Liver (tissue), 9 donors: ENCODE results near the gene GPR65. TPM values are rescaled to one million over a fixed set of nuclear protein-coding genes. Genes with fewer than 3 reads are reported as not detected.

ENCODE experiments used
- DNase-seq: peaks from one replicate; pipeline ENCODE4 v3.0.0-alpha.2; 2017; ENCODE audit warnings: low spot score
- H3K27ac ChIP-seq, 2 donors: one replicate each; pipeline ENCODE4 v1.7.0; 2013; ENCODE audit warnings: inconsistent platforms in 2 of 2, low read length in 2 of 2, control low read depth in 1 of 2, low read depth in 1 of 2, mild to moderate bottlenecking in 1 of 2
- H3K27me3 ChIP-seq, 4 donors: one replicate each; pipeline versions ENCODE4 v1.6.1 to v1.7.0; 2013; ENCODE audit warnings: low read length in 3 of 4, inconsistent platforms in 1 of 4, mild to moderate bottlenecking in 1 of 4, moderate library complexity in 1 of 4; ENCODE audit not compliant: control insufficient read depth in 4 of 4, insufficient read depth in 4 of 4
- H3K36me3 ChIP-seq, 4 donors: one replicate each; pipeline versions ENCODE4 v1.6.1 to v1.7.0; 2013; ENCODE audit warnings: low read length in 3 of 4, mild to moderate bottlenecking in 3 of 4, low read depth in 1 of 4, moderate library complexity in 1 of 4; ENCODE audit not compliant: control insufficient read depth in 4 of 4, insufficient read depth in 3 of 4
- H3K4me1 ChIP-seq, 4 donors: one replicate each; pipeline versions ENCODE4 v1.6.1 to v1.7.0; 2013; ENCODE audit warnings: low read length in 3 of 4, mild to moderate bottlenecking in 3 of 4, moderate library complexity in 1 of 4; ENCODE audit not compliant: control insufficient read depth in 4 of 4, insufficient read depth in 4 of 4
- H3K4me3 ChIP-seq, 3 donors: one replicate each; pipeline versions ENCODE4 v1.6.1 to v1.7.0; 2013; ENCODE audit warnings: low read length in 3 of 3, control low read depth in 1 of 3, low read depth in 1 of 3, mild to moderate bottlenecking in 1 of 3
- H3K9ac ChIP-seq, 2 donors: one replicate each; pipeline ENCODE4 v1.7.0; 2013; ENCODE audit warnings: low read length in 2 of 2, mild to moderate bottlenecking in 2 of 2, moderate library complexity in 2 of 2, control low read depth in 1 of 2, low read depth in 1 of 2
- H3K9me3 ChIP-seq, 4 donors: one replicate each; pipeline versions ENCODE4 v1.6.1 to v1.7.0; 2013; ENCODE audit warnings: low read length in 3 of 4; ENCODE audit not compliant: control insufficient read depth in 4 of 4
- ATF3 ChIP-seq: IDR thresholded peaks from 2 replicates; pipeline ENCODE4 v1.6.1; 2016; ENCODE audit warnings: antibody characterized with exemption
- CTCF ChIP-seq: fragments of 150-350 bp; IDR thresholded peaks from 2 replicates; pipeline ENCODE4 v1.5.1; 2017; ENCODE audit warnings: improper control_type of control experiment, low read depth, low read length; ENCODE audit not compliant: missing input control
- EGR1 ChIP-seq, 2 donors: IDR thresholded peaks; 2 replicates each; pipeline ENCODE4 v1.6.1; 2016 to 2018; ENCODE audit warnings: antibody characterized with exemption in 2 of 2, low read depth in 2 of 2
- FOXA1 ChIP-seq: IDR thresholded peaks from 2 replicates; pipeline ENCODE4 v1.6.1; 2016; ENCODE audit warnings: antibody characterized with exemption
- FOXA2 ChIP-seq: IDR thresholded peaks from 2 replicates; pipeline ENCODE4 v1.6.1; 2016; ENCODE audit warnings: antibody characterized with exemption
- GABPA ChIP-seq, 2 donors: IDR thresholded peaks in 1 of 2; conservative IDR thresholded peaks in 1 of 2; 2 replicates each; pipeline ENCODE4 v1.6.1; 2016; ENCODE audit warnings: antibody characterized with exemption in 2 of 2, mild to moderate bottlenecking in 1 of 2, moderate library complexity in 1 of 2
- HNF4A ChIP-seq, 2 donors: conservative IDR thresholded peaks; 2 replicates each; pipeline ENCODE4 v1.6.1; 2016; ENCODE audit warnings: antibody characterized with exemption in 2 of 2, mild to moderate bottlenecking in 2 of 2
- HNF4G ChIP-seq: IDR thresholded peaks from 2 replicates; pipeline ENCODE4 v1.6.1; 2016; ENCODE audit warnings: antibody characterized with exemption
- JUND ChIP-seq, 2 donors: IDR thresholded peaks; 2 replicates each; pipeline ENCODE4 v1.6.1; 2016; ENCODE audit warnings: antibody characterized with exemption in 2 of 2
- NR2F2 ChIP-seq: IDR thresholded peaks from 2 replicates; pipeline ENCODE4 v1.6.1; 2016; ENCODE audit warnings: antibody characterized with exemption
- RAD21 ChIP-seq, 2 donors: IDR thresholded peaks; 2 replicates each; pipeline ENCODE4 v1.6.1; 2016; ENCODE audit warnings: antibody characterized with exemption in 2 of 2, mild to moderate bottlenecking in 2 of 2
- RXRA ChIP-seq, 2 donors: IDR thresholded peaks; 2 replicates each; pipeline ENCODE4 v1.6.1; 2017 to 2018; ENCODE audit warnings: antibody characterized with exemption in 2 of 2, mild to moderate bottlenecking in 1 of 2
- SP1 ChIP-seq: IDR thresholded peaks from 2 replicates; pipeline ENCODE4 v1.6.1; 2018; ENCODE audit warnings: antibody characterized with exemption, mild to moderate bottlenecking
- TAF1 ChIP-seq: conservative IDR thresholded peaks from 2 replicates; pipeline ENCODE4 v1.6.1; 2016; ENCODE audit warnings: antibody characterized with exemption, mild to moderate bottlenecking
- YY1 ChIP-seq: IDR thresholded peaks from 2 replicates; pipeline ENCODE4 v1.6.1; 2016; ENCODE audit warnings: antibody characterized with exemption, mild to moderate bottlenecking
- ZBTB33 ChIP-seq: IDR thresholded peaks from 2 replicates; pipeline ENCODE4 v1.6.1; 2016; ENCODE audit warnings: antibody characterized with exemption
- WGBS: extraction: QIAGEN DNeasy Blood & Tissue Kit; methylation state at CpG from one replicate; pipeline ENCODE4 v1.1.7; 2013; 5-methylcytosine and 5-hydroxymethylcytosine counted together
- polyA plus RNA-seq, 2 donors: library from polyadenylated mRNA; stranded (reverse) in 1 of 2; unstranded in 1 of 2; fragments of 200-250 nt in 1 of 2; fragments of >200 nt in 1 of 2; fragmentation: Nextera tagmentation in 1 of 2; extraction: Ambion mirVana in 1 of 2; gene quantifications; one replicate each; pipeline versions ENCODE4 v1.2.1 to v1.2.3, GENCODE V29; 2013 to 2015
- total RNA-seq, 2 donors: library from RNA; depleted of rRNA; stranded (reverse); fragments of >200 nt; gene quantifications; one replicate each; pipeline ENCODE4 v1.2.3, GENCODE V29; 2014
- TF ChIP-seq, protein P1 (sequence below): IDR thresholded peaks from 2 replicates; pipeline ENCODE4 v1.6.1; 2016; ENCODE audit warnings: antibody characterized with exemption, mild to moderate bottlenecking
- TF ChIP-seq, protein P2 (sequence below): IDR thresholded peaks from 2 replicates; pipeline ENCODE4 v1.6.1; 2016; ENCODE audit warnings: antibody characterized with exemption
- donor health status: healthy.
- donor health status: healthy.
- donor health status: healthy.
- donor health status: healthy.
- donor health status: healthy.

Gene GPR65
- total and polyA plus RNA-seq, 4 donors: 0.72 to 4.5 (median 1.7) TPM

DNA sequence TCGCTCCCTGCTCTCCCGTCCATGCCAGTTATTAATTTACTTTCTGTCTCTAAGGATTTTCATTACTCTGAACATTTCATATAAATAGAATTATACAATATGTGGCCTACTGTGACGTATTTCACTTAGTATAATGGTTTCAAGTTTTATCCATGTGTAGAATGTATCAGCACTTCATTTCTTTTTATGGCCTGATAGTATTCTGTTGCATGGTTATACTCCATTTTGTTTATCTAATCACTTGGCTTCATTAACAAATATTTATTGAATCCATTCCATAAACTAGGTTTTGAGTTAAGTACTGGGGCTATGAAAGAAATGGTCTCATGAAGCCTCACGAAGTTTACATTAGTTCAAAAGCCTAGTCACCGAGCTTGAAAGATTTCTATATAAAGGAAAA, 7.6 kb downstream of the GPR65 start:
- 86% methylated on average over 5 of the region's 5 CpGs for WGBS
- Histone ChIP-seq H3K9me3 (no peaks in the 10 kb centered on the region), H3K27ac (no peak overlapping the region), H3K4me1 (peaks cover 0 to 4% (median 0%) of the 10 kb centered on the region in 4 donors), H3K36me3 (no peaks in the 10 kb centered on the region), H3K27me3 (no peaks in the 10 kb centered on the region), H3K9ac (no peak overlapping the region), H3K4me3 (no peak overlapping the region)
- DNase-seq: no peak
- TF ChIP-seq ZBTB33: no peak
- TF ChIP-seq, protein P1, sequence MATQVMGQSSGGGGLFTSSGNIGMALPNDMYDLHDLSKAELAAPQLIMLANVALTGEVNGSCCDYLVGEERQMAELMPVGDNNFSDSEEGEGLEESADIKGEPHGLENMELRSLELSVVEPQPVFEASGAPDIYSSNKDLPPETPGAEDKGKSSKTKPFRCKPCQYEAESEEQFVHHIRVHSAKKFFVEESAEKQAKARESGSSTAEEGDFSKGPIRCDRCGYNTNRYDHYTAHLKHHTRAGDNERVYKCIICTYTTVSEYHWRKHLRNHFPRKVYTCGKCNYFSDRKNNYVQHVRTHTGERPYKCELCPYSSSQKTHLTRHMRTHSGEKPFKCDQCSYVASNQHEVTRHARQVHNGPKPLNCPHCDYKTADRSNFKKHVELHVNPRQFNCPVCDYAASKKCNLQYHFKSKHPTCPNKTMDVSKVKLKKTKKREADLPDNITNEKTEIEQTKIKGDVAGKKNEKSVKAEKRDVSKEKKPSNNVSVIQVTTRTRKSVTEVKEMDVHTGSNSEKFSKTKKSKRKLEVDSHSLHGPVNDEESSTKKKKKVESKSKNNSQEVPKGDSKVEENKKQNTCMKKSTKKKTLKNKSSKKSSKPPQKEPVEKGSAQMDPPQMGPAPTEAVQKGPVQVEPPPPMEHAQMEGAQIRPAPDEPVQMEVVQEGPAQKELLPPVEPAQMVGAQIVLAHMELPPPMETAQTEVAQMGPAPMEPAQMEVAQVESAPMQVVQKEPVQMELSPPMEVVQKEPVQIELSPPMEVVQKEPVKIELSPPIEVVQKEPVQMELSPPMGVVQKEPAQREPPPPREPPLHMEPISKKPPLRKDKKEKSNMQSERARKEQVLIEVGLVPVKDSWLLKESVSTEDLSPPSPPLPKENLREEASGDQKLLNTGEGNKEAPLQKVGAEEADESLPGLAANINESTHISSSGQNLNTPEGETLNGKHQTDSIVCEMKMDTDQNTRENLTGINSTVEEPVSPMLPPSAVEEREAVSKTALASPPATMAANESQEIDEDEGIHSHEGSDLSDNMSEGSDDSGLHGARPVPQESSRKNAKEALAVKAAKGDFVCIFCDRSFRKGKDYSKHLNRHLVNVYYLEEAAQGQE: no peak
- TF ChIP-seq EGR1 (IDR thresholded peaks at IDR 0.05; ENCODE audit: low read depth in 2 of 2): no peak
- TF ChIP-seq SP1: no peak
- no peak for TF ChIP-seq FOXA1
- no peak for TF ChIP-seq RXRA (IDR thresholded peaks at IDR 0.05)
- no peak for TF ChIP-seq YY1
- no peak for TF ChIP-seq HNF4G
- no peak for TF ChIP-seq JUND (IDR thresholded peaks at IDR 0.05)
- TF ChIP-seq TAF1: no peak
- TF ChIP-seq NR2F2: no peak
- TF ChIP-seq ATF3: no peak
- no peak for TF ChIP-seq FOXA2
- TF ChIP-seq RAD21 (IDR thresholded peaks at IDR 0.05): no peak
- no peak for TF ChIP-seq CTCF
- TF ChIP-seq GABPA (IDR thresholded peaks at IDR 0.05 in 1 of 2, conservative IDR thresholded peaks at IDR 0.05 in 1 of 2): no peak
- TF ChIP-seq HNF4A (conservative IDR thresholded peaks at IDR 0.05): no peak
- TF ChIP-seq, protein P2, sequence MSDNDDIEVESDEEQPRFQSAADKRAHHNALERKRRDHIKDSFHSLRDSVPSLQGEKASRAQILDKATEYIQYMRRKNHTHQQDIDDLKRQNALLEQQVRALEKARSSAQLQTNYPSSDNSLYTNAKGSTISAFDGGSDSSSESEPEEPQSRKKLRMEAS: no peak
